Measurements from ENCODE around the gene YPEL1.
"Not testable (repeated sequence)": the region's sequence is repeated elsewhere in the genome, so short reads cannot be mapped to it uniquely, and the experiment has no call there.

YPEL1 gene

GRCh38 chr22:21753374-21754111, 17.9 kb upstream of the YPEL1 start:
- no peak for DNase-seq (ENCODE audit: low read depth in 2 of 2)

GRCh38 chr22:21752276-21752675, 16.7 kb upstream of the YPEL1 start:
- DNase-seq (ENCODE audit: low read depth in 2 of 2) = no peak

GRCh38 chr22:21745948-21746347, 10.4 kb upstream of the YPEL1 start:
- no peak for DNase-seq (ENCODE audit: low read depth in 2 of 2)

GRCh38 chr22:21744917-21745316, 9.3 kb upstream of the YPEL1 start:
- DNase-seq (ENCODE audit: low read depth in 2 of 2) = not testable (repeated sequence)

- no peak for DNase-seq (ENCODE audit: low read depth in 2 of 2)
Measured at GRCh38 chr22:21741790-21742189, 6.2 kb upstream of the YPEL1 start.

- no peak for DNase-seq (ENCODE audit: low read depth in 2 of 2)
Measured at GRCh38 chr22:21741059-21741458, 5.5 kb upstream of the YPEL1 start.

GRCh38 chr22:21739828-21740377, 4.3 kb upstream of the YPEL1 start:
- no peak for DNase-seq (ENCODE audit: low read depth in 2 of 2)

GRCh38 chr22:21738966-21739365, 3.4 kb upstream of the YPEL1 start:
- DNase-seq (ENCODE audit: low read depth in 2 of 2) = no peak

- DNase-seq (ENCODE audit: low read depth in 2 of 2) = no peak
Measured at GRCh38 chr22:21738081-21738480, 2.5 kb upstream of the YPEL1 start.

GRCh38 chr22:21736948-21737347, 1.4 kb upstream of the YPEL1 start:
- DNase-seq (ENCODE audit: low read depth in 2 of 2) = no peak

- no peak for DNase-seq (ENCODE audit: low read depth in 2 of 2)
Measured at GRCh38 chr22:21736084-21736642, 569 bp upstream of the YPEL1 start.

GRCh38 chr22:21734540-21735199, 924 bp downstream of the YPEL1 start:
- no peak for DNase-seq (ENCODE audit: low read depth in 2 of 2)

- DNase-seq (ENCODE audit: low read depth in 2 of 2) = no peak
Measured at GRCh38 chr22:21731503-21731902, 4.1 kb downstream of the YPEL1 start.

- no peak for DNase-seq (ENCODE audit: low read depth in 2 of 2)
Measured at GRCh38 chr22:21730535-21731308, 4.9 kb downstream of the YPEL1 start.

- not testable (repeated sequence) for DNase-seq (ENCODE audit: low read depth in 2 of 2)
Measured at GRCh38 chr22:21729184-21729583, 6.4 kb downstream of the YPEL1 start.

- DNase-seq (ENCODE audit: low read depth in 2 of 2) = no peak
Measured at GRCh38 chr22:21728270-21728669, 7.3 kb downstream of the YPEL1 start.

- no peak for DNase-seq (ENCODE audit: low read depth in 2 of 2)
Measured at GRCh38 chr22:21727768-21728167, 7.8 kb downstream of the YPEL1 start.

- DNase-seq (ENCODE audit: low read depth in 2 of 2) = no peak
Measured at GRCh38 chr22:21727159-21727558, 8.4 kb downstream of the YPEL1 start.

GRCh38 chr22:21726650-21727049, 8.9 kb downstream of the YPEL1 start:
- peak in 1 of 2 donors; percentile 14 for DNase-seq (ENCODE audit: low read depth in 2 of 2)

GRCh38 chr22:21725956-21726649, 9.5 kb downstream of the YPEL1 start:
- no peak for DNase-seq (ENCODE audit: low read depth in 2 of 2)

GRCh38 chr22:21724496-21724895, 11.1 kb downstream of the YPEL1 start:
- not testable (repeated sequence) for DNase-seq (ENCODE audit: low read depth in 2 of 2)
